Measurements from ENCODE around the gene CREB5.

CREB5 gene

DNA sequence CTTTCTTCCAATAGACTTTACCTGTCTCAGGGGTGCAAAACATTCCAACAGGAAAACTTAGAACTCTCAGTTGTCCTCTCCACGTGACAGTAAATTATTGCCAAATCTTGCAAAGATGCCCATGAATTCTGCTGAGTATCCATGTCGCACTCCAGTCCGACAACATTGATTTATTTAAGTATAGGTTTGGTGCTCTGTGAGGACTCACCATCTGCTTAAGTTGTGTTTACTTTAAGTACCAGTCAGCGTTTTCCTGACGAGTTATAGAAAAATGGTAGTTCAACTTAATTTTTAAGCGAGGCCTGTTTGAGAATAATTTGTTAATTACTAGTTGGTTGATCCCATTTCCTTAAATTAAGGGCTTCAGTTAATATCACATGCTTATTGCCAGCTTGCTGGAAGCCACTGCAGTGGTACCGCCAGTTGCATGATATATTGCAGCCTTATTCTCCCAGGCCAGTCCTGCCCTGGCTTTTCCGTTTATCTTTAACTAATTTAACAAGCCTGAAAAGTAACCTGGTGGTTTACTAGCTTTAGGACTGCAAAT, 27.8 kb downstream of the CREB5 start:
- H3K4me3 ChIP-seq (replicated peaks in 1 of 2; ENCODE audit: low read depth in 2 of 2, low read length in 2 of 2): no peak overlapping the region
- DNase-seq (ENCODE audit: low read depth in 2 of 2): no peak
- TF ChIP-seq, protein P1, sequence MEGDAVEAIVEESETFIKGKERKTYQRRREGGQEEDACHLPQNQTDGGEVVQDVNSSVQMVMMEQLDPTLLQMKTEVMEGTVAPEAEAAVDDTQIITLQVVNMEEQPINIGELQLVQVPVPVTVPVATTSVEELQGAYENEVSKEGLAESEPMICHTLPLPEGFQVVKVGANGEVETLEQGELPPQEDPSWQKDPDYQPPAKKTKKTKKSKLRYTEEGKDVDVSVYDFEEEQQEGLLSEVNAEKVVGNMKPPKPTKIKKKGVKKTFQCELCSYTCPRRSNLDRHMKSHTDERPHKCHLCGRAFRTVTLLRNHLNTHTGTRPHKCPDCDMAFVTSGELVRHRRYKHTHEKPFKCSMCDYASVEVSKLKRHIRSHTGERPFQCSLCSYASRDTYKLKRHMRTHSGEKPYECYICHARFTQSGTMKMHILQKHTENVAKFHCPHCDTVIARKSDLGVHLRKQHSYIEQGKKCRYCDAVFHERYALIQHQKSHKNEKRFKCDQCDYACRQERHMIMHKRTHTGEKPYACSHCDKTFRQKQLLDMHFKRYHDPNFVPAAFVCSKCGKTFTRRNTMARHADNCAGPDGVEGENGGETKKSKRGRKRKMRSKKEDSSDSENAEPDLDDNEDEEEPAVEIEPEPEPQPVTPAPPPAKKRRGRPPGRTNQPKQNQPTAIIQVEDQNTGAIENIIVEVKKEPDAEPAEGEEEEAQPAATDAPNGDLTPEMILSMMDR (IDR thresholded peaks at IDR 0.05; ENCODE audit: low read depth, low read length): no peak

DNA sequence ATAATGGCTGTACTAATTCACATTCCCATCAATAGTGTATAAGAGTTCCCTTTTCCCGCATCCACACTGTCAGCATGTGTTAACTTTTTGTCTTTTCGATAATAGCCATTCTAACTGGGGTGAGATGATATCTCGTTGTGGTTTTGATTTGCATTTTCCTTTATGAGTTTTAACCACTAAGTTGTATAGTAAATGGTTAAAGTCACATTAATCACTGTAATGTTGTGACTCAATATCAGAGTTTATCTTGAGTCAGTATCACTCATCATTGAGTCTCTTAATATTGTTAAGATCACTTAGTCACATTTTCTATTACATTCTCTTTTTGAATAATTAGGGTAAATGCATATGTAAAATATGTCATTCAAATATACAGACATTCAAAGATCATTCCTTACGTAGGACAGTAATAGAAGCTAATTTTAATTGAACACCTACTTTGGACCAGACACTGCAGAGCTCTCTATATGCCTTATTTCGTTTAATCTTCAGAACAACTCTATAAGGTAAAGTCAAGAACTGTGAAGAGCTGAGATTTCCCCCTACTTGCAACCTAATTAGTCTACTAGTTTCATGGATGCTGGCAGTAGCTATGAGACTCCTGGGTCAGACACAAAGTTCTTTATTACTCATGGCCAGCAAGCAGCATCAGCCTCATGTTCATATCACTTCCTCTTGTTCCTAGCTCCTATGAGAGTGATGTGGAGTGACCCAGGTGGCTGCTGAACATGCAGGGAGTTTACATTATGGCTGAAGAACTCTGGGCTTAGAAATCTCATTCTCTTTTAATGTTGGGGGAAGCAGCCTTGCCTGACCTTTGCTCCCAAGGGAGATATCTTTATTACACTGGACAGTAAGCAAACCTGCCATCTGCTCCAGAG, 30.5 kb downstream of the CREB5 start:
- TF ChIP-seq, protein P1 (IDR thresholded peaks at IDR 0.05; ENCODE audit: low read depth, low read length): no peak
- H3K4me3 ChIP-seq (replicated peaks in 1 of 2; ENCODE audit: low read depth in 2 of 2, low read length in 2 of 2): no peak overlapping the region
- DNase-seq (ENCODE audit: low read depth in 2 of 2): no peak

DNA sequence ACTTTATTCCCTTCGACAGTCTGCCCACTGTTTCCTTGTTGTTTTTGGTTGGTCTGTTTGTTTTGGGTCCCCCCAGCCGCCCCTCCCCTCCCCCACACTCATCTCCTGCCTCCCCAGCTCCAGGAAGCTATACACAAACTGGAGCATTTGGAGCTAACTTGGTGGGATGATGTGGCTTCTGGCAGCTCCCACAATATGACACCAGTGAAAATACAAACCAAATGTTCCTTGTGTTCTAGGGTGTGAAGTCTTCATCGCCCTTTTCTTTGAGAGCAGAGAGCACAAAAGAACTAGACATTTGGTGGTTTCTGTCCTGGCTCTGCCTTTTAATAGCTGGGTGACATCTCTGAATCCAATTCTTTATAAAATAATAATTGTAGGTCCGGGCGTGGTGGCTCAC, 33.8 kb downstream of the CREB5 start:
- no peak for DNase-seq (ENCODE audit: low read depth in 2 of 2)
- H3K4me3 ChIP-seq (replicated peaks in 1 of 2; ENCODE audit: low read depth in 2 of 2, low read length in 2 of 2): no peak overlapping the region
- TF ChIP-seq, protein P1 (IDR thresholded peaks at IDR 0.05; ENCODE audit: low read depth, low read length): no peak

DNA sequence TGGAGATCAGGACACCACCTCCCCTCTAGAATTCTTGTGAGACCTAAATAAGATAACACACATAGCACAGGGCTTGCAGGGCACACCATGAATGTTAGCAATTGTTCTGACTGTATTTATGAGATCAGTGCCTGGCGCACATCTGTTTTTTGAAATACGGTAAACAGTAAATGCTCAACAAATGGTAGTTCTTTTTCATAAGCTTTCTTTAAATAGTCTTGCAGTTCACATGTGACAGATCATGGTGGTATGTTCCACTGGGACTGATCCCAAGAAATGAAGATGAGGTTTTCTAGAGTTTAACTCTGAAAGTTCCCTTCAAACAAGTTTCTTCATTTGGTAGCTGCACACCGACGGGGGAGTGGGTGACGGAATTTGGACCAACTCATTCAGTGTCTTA, 34.8 kb downstream of the CREB5 start:
- no peak overlapping the region for H3K4me3 ChIP-seq (replicated peaks in 1 of 2; ENCODE audit: low read depth in 2 of 2, low read length in 2 of 2)
- TF ChIP-seq, protein P1 (IDR thresholded peaks at IDR 0.05; ENCODE audit: low read depth, low read length): no peak
- DNase-seq (ENCODE audit: low read depth in 2 of 2): no peak

DNA sequence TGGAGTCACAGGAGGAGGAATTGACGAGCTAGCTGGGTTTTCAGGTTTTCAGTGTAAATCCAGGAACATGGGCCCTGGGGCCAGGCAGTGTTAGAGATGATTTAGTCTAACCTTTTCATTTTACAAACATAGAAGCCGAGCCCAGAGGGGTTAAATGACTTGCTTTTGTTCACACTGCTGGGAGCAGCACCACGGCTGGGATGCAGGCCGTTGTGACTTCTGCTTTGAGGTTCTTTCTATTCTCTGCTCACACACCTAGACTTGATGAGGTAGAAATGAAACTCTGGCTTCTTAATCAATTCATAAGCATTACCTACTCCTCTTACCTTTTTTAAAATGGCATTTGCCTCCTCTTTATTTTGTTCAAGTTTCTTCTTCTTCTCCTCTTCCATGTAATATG, 36.4 kb downstream of the CREB5 start:
- no peak for DNase-seq (ENCODE audit: low read depth in 2 of 2)
- TF ChIP-seq, protein P1 (IDR thresholded peaks at IDR 0.05; ENCODE audit: low read depth, low read length): no peak
- H3K4me3 ChIP-seq (replicated peaks in 1 of 2; ENCODE audit: low read depth in 2 of 2, low read length in 2 of 2): no peak overlapping the region

DNA sequence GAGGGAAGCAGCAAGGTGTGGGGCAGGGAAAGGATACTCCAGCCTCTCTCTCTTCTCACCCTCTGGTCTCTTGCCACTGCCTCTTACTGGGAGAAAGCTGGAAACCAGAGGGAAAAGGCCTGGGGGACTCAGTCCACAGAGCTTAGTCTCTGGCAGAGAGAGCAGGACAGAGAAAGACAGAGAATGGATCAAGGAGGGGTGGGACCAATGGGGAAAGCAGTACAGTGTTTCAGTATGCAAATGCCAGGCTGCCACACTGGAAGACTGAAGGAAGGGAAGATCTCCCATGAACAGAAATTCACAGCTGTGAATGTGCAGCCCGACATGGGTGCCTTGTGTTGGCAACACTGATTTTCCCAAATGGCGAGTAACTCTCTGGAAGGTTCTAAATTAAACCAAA, 40.4 kb downstream of the CREB5 start:
- no peak overlapping the region for H3K4me3 ChIP-seq (replicated peaks in 1 of 2; ENCODE audit: low read depth in 2 of 2, low read length in 2 of 2)
- DNase-seq (ENCODE audit: low read depth in 2 of 2): no peak
- TF ChIP-seq, protein P1 (IDR thresholded peaks at IDR 0.05; ENCODE audit: low read depth, low read length): no peak
